Peyer's patch (tissue), 4 donors: ENCODE results near the gene ZPR1. TPM values are rescaled to one million over a fixed set of nuclear protein-coding genes. Genes with fewer than 3 reads are reported as not detected.

ENCODE experiments used
- DNase-seq, 3 donors: peaks; one replicate each; pipeline ENCODE4 v3.0.0-alpha.2; 2017 to 2019
- H3K27ac ChIP-seq, 4 donors: fragments of 200-600 bp; sonication (generic); one replicate each; pipeline ENCODE4 v1.5.1; 2016 to 2019
- H3K27me3 ChIP-seq, 2 donors: fragments of 200-600 bp; sonication (generic); one replicate each; pipeline ENCODE4 v1.5.1; 2019
- H3K36me3 ChIP-seq, 3 donors: fragments of 200-600 bp; sonication (generic); one replicate each; pipeline ENCODE4 v1.5.1; 2016 to 2019
- H3K4me1 ChIP-seq, 4 donors: fragments of 200-600 bp; sonication (generic); one replicate each; pipeline ENCODE4 v1.5.1; 2016 to 2019
- H3K4me3 ChIP-seq, 4 donors: fragments of 200-600 bp; sonication (generic); 1 replicate in 3 of 4; 2 replicates in 1 of 4; pipeline ENCODE4 v1.5.1; 2016 to 2019; ENCODE audit warnings: mild to moderate bottlenecking in 1 of 4
- H3K9me3 ChIP-seq, 4 donors: fragments of 200-600 bp; sonication (generic); one replicate each; pipeline ENCODE4 v1.5.1; 2016 to 2019; ENCODE audit warnings: mild to moderate bottlenecking in 1 of 4
- POLR2A ChIP-seq, 2 donors: fragments of 450-650 bp; IDR thresholded peaks; one replicate each; pipeline ENCODE4 v1.5.1; 2017; ENCODE audit warnings: antibody characterized with exemption in 2 of 2, mild to moderate bottlenecking in 2 of 2, moderate library complexity in 2 of 2
- total RNA-seq, 4 donors: library from RNA; depleted of rRNA; stranded (reverse); fragments of >200 nt; gene quantifications; one replicate each; pipeline ENCODE4 v1.1.0, GENCODE V29; 2016
- TF ChIP-seq, protein P1 (sequence below), 6 experiments: fragments of 450-650 bp in 4 of 6; fragments of 200-600 bp in 2 of 6; sonication (generic) in 1 of 6; IDR thresholded peaks; one replicate each; pipeline ENCODE4 v1.5.1; 2017 to 2019; ENCODE audit warnings: antibody characterized with exemption in 6 of 6, mild to moderate bottlenecking in 3 of 6, moderate library complexity in 1 of 6

Gene ZPR1
- total RNA-seq, 4 donors from 2014 or later: 17.0 to 52.6 (median 32.5) TPM

DNA sequence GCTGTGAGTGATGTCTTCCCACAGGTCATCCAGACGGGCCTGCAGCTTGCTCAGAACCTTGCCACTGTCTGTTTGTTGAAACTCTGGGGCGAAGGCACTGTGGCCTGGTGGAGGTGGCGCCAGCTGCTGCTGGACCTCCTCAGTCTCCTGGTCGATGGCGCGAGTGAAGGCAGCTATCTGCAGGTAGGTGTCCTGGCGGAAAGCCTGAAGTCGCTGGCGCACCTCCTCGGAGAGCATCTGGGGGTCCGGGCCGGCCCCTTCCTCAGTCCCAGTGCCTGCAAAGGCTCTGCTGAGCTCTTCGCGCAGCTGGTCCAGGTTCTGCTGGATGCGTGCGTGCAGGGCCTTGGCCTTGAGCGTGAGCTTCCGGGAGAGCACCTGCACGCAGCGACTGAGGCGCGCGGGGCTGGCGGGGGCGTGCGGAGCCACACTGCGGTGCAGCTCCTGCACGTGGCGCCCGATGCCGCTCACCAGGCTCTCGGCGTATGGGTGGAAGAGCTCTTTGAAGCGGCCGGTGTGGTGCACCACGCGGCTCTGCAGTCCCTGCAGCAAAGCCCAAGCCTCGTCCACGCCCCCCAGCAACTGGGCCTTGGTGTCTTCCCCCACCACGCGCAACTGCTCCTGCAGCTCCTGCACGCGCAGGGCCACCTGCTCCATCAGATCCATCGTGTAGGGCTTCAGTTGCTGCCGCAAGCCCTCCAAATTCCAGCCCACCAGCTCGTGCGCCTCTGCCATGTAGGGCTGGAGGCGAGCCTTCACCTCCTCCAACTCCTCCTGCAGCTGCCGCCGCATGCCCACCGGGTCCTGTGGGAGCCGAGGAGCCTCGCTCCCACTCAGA is 2.6 kb upstream of the ZPR1 start:
- Histone ChIP-seq H3K4me1 (peaks cover 0 to 20% (median 6%) of the 10 kb centered on the region in 4 donors), H3K9me3 (no peaks in the 10 kb centered on the region), H3K27me3 (no peaks in the 10 kb centered on the region), H3K36me3 (peaks cover 0 to 12% (median 0%) of the 10 kb centered on the region in 3 donors), H3K27ac (no peak overlapping the region), H3K4me3 (no peak overlapping the region)
- DNase-seq: no peak
- TF ChIP-seq, protein P1, sequence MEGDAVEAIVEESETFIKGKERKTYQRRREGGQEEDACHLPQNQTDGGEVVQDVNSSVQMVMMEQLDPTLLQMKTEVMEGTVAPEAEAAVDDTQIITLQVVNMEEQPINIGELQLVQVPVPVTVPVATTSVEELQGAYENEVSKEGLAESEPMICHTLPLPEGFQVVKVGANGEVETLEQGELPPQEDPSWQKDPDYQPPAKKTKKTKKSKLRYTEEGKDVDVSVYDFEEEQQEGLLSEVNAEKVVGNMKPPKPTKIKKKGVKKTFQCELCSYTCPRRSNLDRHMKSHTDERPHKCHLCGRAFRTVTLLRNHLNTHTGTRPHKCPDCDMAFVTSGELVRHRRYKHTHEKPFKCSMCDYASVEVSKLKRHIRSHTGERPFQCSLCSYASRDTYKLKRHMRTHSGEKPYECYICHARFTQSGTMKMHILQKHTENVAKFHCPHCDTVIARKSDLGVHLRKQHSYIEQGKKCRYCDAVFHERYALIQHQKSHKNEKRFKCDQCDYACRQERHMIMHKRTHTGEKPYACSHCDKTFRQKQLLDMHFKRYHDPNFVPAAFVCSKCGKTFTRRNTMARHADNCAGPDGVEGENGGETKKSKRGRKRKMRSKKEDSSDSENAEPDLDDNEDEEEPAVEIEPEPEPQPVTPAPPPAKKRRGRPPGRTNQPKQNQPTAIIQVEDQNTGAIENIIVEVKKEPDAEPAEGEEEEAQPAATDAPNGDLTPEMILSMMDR (IDR thresholded peaks at IDR 0.05): no peak
- no peak for TF ChIP-seq POLR2A (IDR thresholded peaks at IDR 0.05)

DNA sequence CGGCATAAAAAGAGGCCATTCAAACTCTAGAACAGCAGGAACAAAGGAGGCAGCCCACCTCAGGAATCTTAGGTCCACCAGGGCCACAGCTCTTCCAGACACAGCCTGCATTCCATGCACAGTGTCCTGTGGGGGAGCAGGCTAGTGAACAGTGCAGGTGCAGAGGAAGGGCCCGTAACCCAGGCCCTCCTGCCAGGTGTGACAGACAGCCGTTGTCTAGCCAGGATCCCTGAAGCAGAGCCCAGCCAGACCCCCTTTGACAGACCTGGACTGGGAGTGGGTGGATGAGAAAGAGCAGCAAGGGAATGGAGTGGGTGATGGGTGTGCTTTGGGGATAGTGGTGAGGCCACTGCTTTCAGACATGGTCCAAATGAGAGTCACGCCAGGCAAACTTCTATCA is 1.2 kb upstream of the ZPR1 start:
- Histone ChIP-seq H3K36me3 (peaks cover 0 to 26% (median 0%) of the 10 kb centered on the region in 3 donors), H3K27me3 (no peaks in the 10 kb centered on the region), H3K9me3 (no peaks in the 10 kb centered on the region), H3K4me1 (peaks cover 0 to 20% (median 6%) of the 10 kb centered on the region in 4 donors), H3K27ac (no peak overlapping the region), H3K4me3 (peak overlapping the region in 1 of 4 donors; percentile 98)
- DNase-seq: no peak
- no peak for TF ChIP-seq POLR2A (IDR thresholded peaks at IDR 0.05)

DNA sequence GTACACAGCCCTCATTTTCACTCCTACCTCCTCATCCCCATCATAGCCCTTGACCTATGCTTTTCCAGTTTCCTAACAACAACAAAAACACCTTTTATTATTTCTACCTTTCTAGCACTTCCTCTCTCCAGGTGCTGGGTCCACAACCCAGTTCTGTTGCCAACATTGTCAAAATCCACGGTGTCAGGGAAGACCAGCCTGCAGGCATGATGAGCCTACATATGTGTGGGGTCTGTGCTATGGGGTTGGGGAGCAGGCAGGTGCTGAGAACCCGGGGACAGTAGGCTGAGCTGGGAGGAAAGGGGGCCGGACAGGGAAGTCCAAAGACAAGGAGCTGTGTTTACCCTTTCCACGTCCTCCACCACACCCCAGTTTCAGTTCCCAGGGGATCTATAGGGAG is 711 bp upstream of the ZPR1 start:
- no peak for DNase-seq
- Histone ChIP-seq H3K9me3 (no peaks in the 10 kb centered on the region), H3K27me3 (no peaks in the 10 kb centered on the region), H3K27ac (peak overlapping the region; percentile 83 to 94 (median 87)), H3K4me3 (peak overlapping the region; percentile 79 to 100 (median 94)), H3K36me3 (peaks cover 0 to 31% (median 0%) of the 10 kb centered on the region in 3 donors), H3K4me1 (peaks cover 0 to 20% (median 6%) of the 10 kb centered on the region in 4 donors)
- TF ChIP-seq, protein P1 (IDR thresholded peaks at IDR 0.05): no peak
- no peak for TF ChIP-seq POLR2A (IDR thresholded peaks at IDR 0.05)

DNA sequence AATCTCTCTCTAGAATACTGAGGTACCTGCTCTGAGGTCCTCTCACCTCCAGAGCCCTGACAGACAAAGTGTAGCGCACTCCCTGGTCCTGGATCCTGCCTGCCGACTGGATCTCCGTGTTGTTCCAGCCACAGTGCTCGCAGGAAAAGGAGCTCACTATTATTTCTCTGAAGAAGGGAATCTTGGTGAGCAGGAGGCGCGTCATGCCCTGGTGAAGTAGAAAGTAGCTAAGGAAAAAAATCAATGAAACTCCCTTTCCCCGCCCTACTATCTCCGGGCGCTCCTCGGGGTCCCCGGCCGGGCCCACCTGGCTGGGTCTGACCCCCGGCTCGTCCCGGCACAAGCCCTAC is 412 bp downstream of the ZPR1 start:
- peak overlapping the region; percentile 83 to 94 (median 87) for H3K27ac ChIP-seq
- no peak for TF ChIP-seq POLR2A (IDR thresholded peaks at IDR 0.05)
- TF ChIP-seq, protein P1 (IDR thresholded peaks at IDR 0.05): no peak
- no peaks in the 10 kb centered on the region for H3K27me3 ChIP-seq

DNA sequence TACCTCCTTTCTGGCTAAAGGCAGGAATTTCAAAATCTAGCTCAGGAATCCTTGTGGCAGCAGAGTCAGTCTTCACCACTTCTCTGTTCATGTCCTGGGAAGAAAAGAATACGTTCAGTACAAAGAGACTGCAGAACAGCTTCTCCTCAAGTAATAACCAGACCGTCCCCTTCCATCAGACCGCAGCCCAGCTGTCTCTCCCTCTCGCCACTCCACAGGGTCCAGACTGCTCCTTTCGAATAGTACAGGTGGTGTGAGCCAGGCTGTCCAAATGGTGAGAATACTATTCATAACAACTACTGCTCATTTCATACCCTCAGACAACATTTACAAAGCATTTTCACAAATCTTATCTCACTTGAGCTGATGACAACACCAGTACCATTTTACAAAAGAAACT is 857 bp downstream of the ZPR1 start:
- Histone ChIP-seq H3K4me1 (peaks cover 0 to 20% (median 6%) of the 10 kb centered on the region in 4 donors), H3K9me3 (no peaks in the 10 kb centered on the region), H3K27ac (no peak overlapping the region), H3K36me3 (peaks cover 0 to 46% (median 0%) of the 10 kb centered on the region in 3 donors), H3K4me3 (peak overlapping the region; percentile 79 to 100 (median 94)), H3K27me3 (no peaks in the 10 kb centered on the region)
- DNase-seq: no peak
- no peak for TF ChIP-seq POLR2A (IDR thresholded peaks at IDR 0.05)
- TF ChIP-seq, protein P1 (IDR thresholded peaks at IDR 0.05): no peak

More for the DNA sequence above, 412 bp downstream of the ZPR1 start:
- Histone ChIP-seq H3K9me3 (no peaks in the 10 kb centered on the region), H3K4me1 (peaks cover 0 to 20% (median 6%) of the 10 kb centered on the region in 4 donors), H3K4me3 (peak overlapping the region; percentile 79 to 100 (median 94)), H3K36me3 (peaks cover 0 to 42% (median 0%) of the 10 kb centered on the region in 3 donors)
- no peak for DNase-seq

DNA sequence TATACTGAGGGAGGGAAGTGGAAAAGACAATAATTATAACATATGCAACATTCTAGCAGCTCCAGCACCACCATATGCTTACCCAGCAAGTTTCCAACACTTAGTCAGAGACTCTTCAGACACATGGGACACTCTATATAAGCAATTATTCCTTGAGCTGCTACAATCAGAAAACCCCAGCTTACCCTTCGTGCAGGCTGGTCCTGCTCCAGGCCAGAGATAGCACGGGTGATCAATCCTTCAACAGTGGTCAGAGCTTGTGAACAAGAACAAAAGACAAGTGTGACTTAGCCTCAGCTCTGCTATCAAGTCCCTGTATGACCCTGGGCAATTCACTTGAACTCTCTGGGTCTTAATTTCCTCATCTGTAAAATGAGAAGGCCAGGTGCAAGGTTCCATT is 1.5 kb downstream of the ZPR1 start:
- Histone ChIP-seq H3K4me1 (peaks cover 0 to 15% (median 6%) of the 10 kb centered on the region in 4 donors), H3K9me3 (no peaks in the 10 kb centered on the region), H3K4me3 (no peak overlapping the region), H3K36me3 (peaks cover 0 to 53% (median 0%) of the 10 kb centered on the region in 3 donors), H3K27me3 (no peaks in the 10 kb centered on the region), H3K27ac (no peak overlapping the region)
- DNase-seq: no peak
- TF ChIP-seq POLR2A (IDR thresholded peaks at IDR 0.05): no peak
- TF ChIP-seq, protein P1 (IDR thresholded peaks at IDR 0.05): no peak
